Keratinocyte (primary cell): ENCODE data around the gene FOLR1. TPM values are rescaled to one million over a fixed set of nuclear protein-coding genes. Genes with fewer than 3 reads are reported as not detected.

Source experiments
- DNase-seq: peaks from one replicate; pipeline ENCODE4 v3.0.0-alpha.2; 2011; ENCODE audit warnings: low read depth, missing footprints, low spot score
- FAIRE-seq: peaks from 2 replicates; lab custom pipeline; 2011; peaks lifted over from hg19 to GRCh38; lab: Jason Lieb, UNC
- H2AFZ ChIP-seq: 2 replicates; pipeline ENCODE4 v1.6.0; 2012; ENCODE audit warnings: low read length, control low read depth, inconsistent platforms; ENCODE audit not compliant: control insufficient read depth
- H3K27ac ChIP-seq: 2 replicates; pipeline ENCODE4 v1.5.1; 2011; ENCODE audit warnings: low read length; ENCODE audit not compliant: control insufficient read depth, insufficient read depth
- H3K27me3 ChIP-seq: 3 replicates; pipeline ENCODE4 v1.6.0; 2011; ENCODE audit warnings: low read length; ENCODE audit not compliant: control insufficient read depth, insufficient read depth; ENCODE audit errors: extremely low read depth
- H3K36me3 ChIP-seq, 2 experiments: 2 replicates in 1 of 2; 3 replicates in 1 of 2; pipeline ENCODE4 v1.5.1; 2011; ENCODE audit warnings: low read length in 2 of 2, mild to moderate bottlenecking in 1 of 2; ENCODE audit not compliant: control insufficient read depth in 2 of 2, insufficient read depth in 2 of 2; ENCODE audit errors: extremely low read depth in 1 of 2
- H3K4me1 ChIP-seq: 3 replicates; pipeline ENCODE4 v1.5.1; 2011; ENCODE audit warnings: low read length; ENCODE audit not compliant: control insufficient read depth, insufficient read depth; ENCODE audit errors: extremely low read depth
- H3K4me2 ChIP-seq: 3 replicates; pipeline ENCODE4 v1.6.0; 2011; ENCODE audit warnings: low read depth, low read length; ENCODE audit not compliant: control insufficient read depth, insufficient read depth; ENCODE audit errors: extremely low read depth
- H3K4me3 ChIP-seq, 3 experiments: fragments of 200-600 bp in 1 of 3; sonication (generic) in 1 of 3; 2 replicates in 2 of 3; 3 replicates in 1 of 3; pipeline ENCODE4 v1.5.1; 2011 to 2016; ENCODE audit warnings: low read length in 3 of 3, mild to moderate bottlenecking in 3 of 3, control low read depth in 2 of 3, inconsistent platforms in 1 of 3, low read depth in 1 of 3, mixed read lengths in 1 of 3, mixed run types in 1 of 3, moderate library complexity in 1 of 3; ENCODE audit not compliant: control insufficient read depth in 2 of 3, insufficient read depth in 2 of 3; ENCODE audit errors: extremely low read depth in 1 of 3
- H3K79me2 ChIP-seq: 2 replicates; pipeline ENCODE4 v1.6.0; 2012; ENCODE audit warnings: low read length; ENCODE audit not compliant: control insufficient read depth, insufficient read depth
- H3K9ac ChIP-seq: 3 replicates; pipeline ENCODE4 v1.6.0; 2011; ENCODE audit warnings: low read length; ENCODE audit not compliant: control insufficient read depth, insufficient read depth; ENCODE audit errors: extremely low read depth
- H3K9me1 ChIP-seq: 3 replicates; pipeline ENCODE4 v1.6.0; 2011; ENCODE audit warnings: low read length; ENCODE audit not compliant: control insufficient read depth, insufficient read depth; ENCODE audit errors: extremely low read depth
- H3K9me3 ChIP-seq: 2 replicates; pipeline ENCODE4 v1.5.1; 2012; ENCODE audit warnings: low read depth, low read length; ENCODE audit not compliant: control insufficient read depth
- H4K20me1 ChIP-seq: 3 replicates; pipeline ENCODE4 v1.6.0; 2011; ENCODE audit warnings: low read length; ENCODE audit not compliant: control insufficient read depth, insufficient read depth; ENCODE audit errors: extremely low read depth
- EZH2 ChIP-seq: IDR thresholded peaks from one replicate; pipeline ENCODE4 v1.6.1; 2012; ENCODE audit warnings: inconsistent platforms, mild to moderate bottlenecking, low read length, moderate library complexity
- dilution Hi-C: fragments of 300-500 bp; cut with MboI; formaldehyde crosslinking; loops from one replicate; pipeline ENCODE4 v1.7.0; 2020; ENCODE audit warnings: low sequenced_read_pairs; ENCODE audit not compliant: extremely low pct_ligation_motif_present
- polyA plus RNA-seq, 5 experiments: library from polyadenylated mRNA; depleted of rRNA in 3 of 5; stranded (reverse) in 3 of 5; stranded (forward) in 1 of 5; unstranded in 1 of 5; fragments of >200 nt; gene quantifications; 1 replicate in 1 of 5; 2 replicates in 3 of 5; 3 replicates in 1 of 5; pipeline versions ENCODE4 v1.2.1 to v1.2.3, GENCODE V29; 2011 to 2012; ENCODE audit warnings: missing spikeins in 2 of 5, low read depth in 1 of 5, low replicate concordance in 1 of 5
- TF ChIP-seq, protein P1 (sequence below), 3 experiments: IDR thresholded peaks in 1 of 3; conservative IDR thresholded peaks in 1 of 3; optimal IDR thresholded peaks in 1 of 3; 2 replicates in 2 of 3; 3 replicates in 1 of 3; pipeline versions ENCODE3 to v1.5.1; 2011; ENCODE audit warnings: low read length in 3 of 3, mild to moderate bottlenecking in 3 of 3, moderate library complexity in 2 of 3, control low read depth in 1 of 3, inconsistent platforms in 1 of 3; ENCODE audit not compliant: insufficient read depth in 2 of 3; ENCODE audit errors: extremely low read depth in 1 of 3

The FOLR1 gene
- polyA plus RNA-seq, 1 donor (not counting 4 experiments of a cell fraction or from before 2014, with no cell fraction given), result 0.13 TPM

DNA sequence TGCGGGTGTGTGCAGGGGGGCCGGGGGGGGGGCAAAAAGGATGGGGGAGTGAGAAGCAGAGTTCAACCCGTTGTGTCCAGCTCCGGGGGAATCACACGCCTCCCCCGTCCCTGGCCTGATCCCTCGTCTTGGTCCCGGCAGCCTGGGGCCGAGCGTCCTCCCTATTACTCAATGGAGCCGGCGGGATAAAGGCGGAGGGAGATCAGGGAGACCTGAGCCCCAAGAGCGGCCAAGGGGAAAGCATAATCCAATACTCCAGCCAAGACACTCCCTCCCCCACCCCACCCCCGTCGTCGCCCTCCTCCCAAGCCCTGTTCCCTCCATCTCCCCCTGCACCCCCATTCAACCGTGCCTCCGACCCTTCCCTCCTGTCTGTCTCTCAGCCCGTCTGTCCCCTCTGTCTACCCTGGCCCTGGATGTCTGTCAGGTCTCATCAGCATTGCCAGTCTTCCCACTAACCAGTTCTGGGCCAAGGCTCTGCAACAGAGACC is 49.4 kb downstream of the FOLR1 start:
- Histone ChIP-seq H3K36me3 (peaks cover 8 to 12% of the 10 kb centered on the region in 2 experiments), H3K4me2 (no peak overlapping the region), H3K9me3 (no peaks in the 10 kb centered on the region), H3K4me3 (no peak overlapping the region), H4K20me1 (peaks cover 4% of the 10 kb centered on the region), H3K27ac (no peak overlapping the region), H3K79me2 (no peaks in the 10 kb centered on the region), H2AFZ (no peak overlapping the region), H3K9ac (no peak overlapping the region), H3K4me1 (peaks cover 6% of the 10 kb centered on the region), H3K9me1 (no peaks in the 10 kb centered on the region), H3K27me3 (peaks cover 54% of the 10 kb centered on the region)
- FAIRE-seq, result no peak
- no peak for TF ChIP-seq EZH2
- TF ChIP-seq, protein P1, sequence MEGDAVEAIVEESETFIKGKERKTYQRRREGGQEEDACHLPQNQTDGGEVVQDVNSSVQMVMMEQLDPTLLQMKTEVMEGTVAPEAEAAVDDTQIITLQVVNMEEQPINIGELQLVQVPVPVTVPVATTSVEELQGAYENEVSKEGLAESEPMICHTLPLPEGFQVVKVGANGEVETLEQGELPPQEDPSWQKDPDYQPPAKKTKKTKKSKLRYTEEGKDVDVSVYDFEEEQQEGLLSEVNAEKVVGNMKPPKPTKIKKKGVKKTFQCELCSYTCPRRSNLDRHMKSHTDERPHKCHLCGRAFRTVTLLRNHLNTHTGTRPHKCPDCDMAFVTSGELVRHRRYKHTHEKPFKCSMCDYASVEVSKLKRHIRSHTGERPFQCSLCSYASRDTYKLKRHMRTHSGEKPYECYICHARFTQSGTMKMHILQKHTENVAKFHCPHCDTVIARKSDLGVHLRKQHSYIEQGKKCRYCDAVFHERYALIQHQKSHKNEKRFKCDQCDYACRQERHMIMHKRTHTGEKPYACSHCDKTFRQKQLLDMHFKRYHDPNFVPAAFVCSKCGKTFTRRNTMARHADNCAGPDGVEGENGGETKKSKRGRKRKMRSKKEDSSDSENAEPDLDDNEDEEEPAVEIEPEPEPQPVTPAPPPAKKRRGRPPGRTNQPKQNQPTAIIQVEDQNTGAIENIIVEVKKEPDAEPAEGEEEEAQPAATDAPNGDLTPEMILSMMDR (optimal IDR thresholded peaks at IDR 0.05 in 1 of 3, IDR thresholded peaks at IDR 0.05 in 1 of 3, conservative IDR thresholded peaks at IDR 0.05 in 1 of 3; ENCODE audit: extremely low read depth in 1 of 3, insufficient read depth in 2 of 3, low read length in 3 of 3), result no peak
- DNase-seq, result no peak
- dilution Hi-C loops, result no loop called here

DNA sequence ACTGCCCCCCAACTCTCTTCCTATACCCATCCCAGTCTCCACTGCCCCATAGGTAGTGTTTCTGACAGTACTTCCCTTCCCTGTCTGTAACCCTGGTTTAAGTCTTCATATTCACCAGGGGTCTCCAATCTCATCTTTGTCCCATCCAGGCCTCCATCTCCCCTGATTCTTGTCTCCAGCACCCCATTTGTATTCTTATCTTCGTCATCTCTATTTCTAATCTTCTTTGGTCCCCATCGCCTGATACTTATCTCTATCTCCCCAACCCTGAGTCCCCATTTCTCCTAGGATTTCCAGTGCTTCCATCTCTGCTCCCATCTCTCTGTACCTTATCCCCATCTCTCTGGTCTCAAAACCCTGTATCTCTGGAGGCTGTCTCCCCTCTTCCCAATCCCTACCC is 50.2 kb downstream of the FOLR1 start:
- H3K79me2 ChIP-seq, result no peaks in the 10 kb centered on the region
- no peak overlapping the region for H3K4me2 ChIP-seq
- TF ChIP-seq, protein P1 (optimal IDR thresholded peaks at IDR 0.05 in 1 of 3, IDR thresholded peaks at IDR 0.05 in 1 of 3, conservative IDR thresholded peaks at IDR 0.05 in 1 of 3; ENCODE audit: extremely low read depth in 1 of 3, insufficient read depth in 2 of 3, low read length in 3 of 3), result no peak
- TF ChIP-seq EZH2, result no peak
- H4K20me1 ChIP-seq, result peaks cover 4% of the 10 kb centered on the region
- no peak for FAIRE-seq
- dilution Hi-C loops, result no loop called here
- peaks cover 7 to 12% of the 10 kb centered on the region in 2 experiments for H3K36me3 ChIP-seq
- no peak for DNase-seq
- H3K9ac ChIP-seq, result no peak overlapping the region
- H2AFZ ChIP-seq, result no peak overlapping the region
- H3K27ac ChIP-seq, result no peak overlapping the region
- H3K4me1 ChIP-seq, result peaks cover 6% of the 10 kb centered on the region
- H3K9me1 ChIP-seq, result no peaks in the 10 kb centered on the region
- H3K9me3 ChIP-seq, result no peaks in the 10 kb centered on the region
- H3K27me3 ChIP-seq, result peaks cover 61% of the 10 kb centered on the region
- H3K4me3 ChIP-seq, result no peak overlapping the region
